ENCODE measurements around the gene MEOX1.
"Not testable (repeated sequence)": the region's sequence is repeated elsewhere in the genome, so short reads cannot be mapped to it uniquely, and the experiment has no call there.

MEOX1 gene

GRCh38 chr17:43661699-43662412 is at the start of gene MEOX1:
TSS of gene MEOX1 (minus strand) at chr17:43661922. CDS start at chr17:43661534, 388 bp downstream.
- no peak for DNase-seq (ENCODE audit: low read depth in 2 of 2)

- no peak for DNase-seq (ENCODE audit: low read depth in 2 of 2)
Observed at GRCh38 chr17:43710101-43710500, 48.4 kb upstream of the MEOX1 start.

- no peak for DNase-seq (ENCODE audit: low read depth in 2 of 2)
Observed at GRCh38 chr17:43709210-43709609, 47.5 kb upstream of the MEOX1 start.

GRCh38 chr17:43707184-43707583 is 45.5 kb upstream of the MEOX1 start:
- no peak for DNase-seq (ENCODE audit: low read depth in 2 of 2)

- no peak for DNase-seq (ENCODE audit: low read depth in 2 of 2)
Observed at GRCh38 chr17:43706235-43706634, 44.5 kb upstream of the MEOX1 start.

- no peak for DNase-seq (ENCODE audit: low read depth in 2 of 2)
Observed at GRCh38 chr17:43703630-43704029, 41.9 kb upstream of the MEOX1 start.

- no peak for DNase-seq (ENCODE audit: low read depth in 2 of 2)
Observed at GRCh38 chr17:43702637-43703036, 40.9 kb upstream of the MEOX1 start.

GRCh38 chr17:43701318-43701743 is 39.6 kb upstream of the MEOX1 start:
- DNase-seq (ENCODE audit: low read depth in 2 of 2), result peak; percentile 17 to 49

GRCh38 chr17:43699438-43699756 is 37.7 kb upstream of the MEOX1 start:
- DNase-seq (ENCODE audit: low read depth in 2 of 2), result no peak

GRCh38 chr17:43698678-43699437 is 37.1 kb upstream of the MEOX1 start:
- no peak for DNase-seq (ENCODE audit: low read depth in 2 of 2)

- DNase-seq (ENCODE audit: low read depth in 2 of 2), result no peak
Observed at GRCh38 chr17:43697937-43698336, 36.2 kb upstream of the MEOX1 start.

- DNase-seq (ENCODE audit: low read depth in 2 of 2), result no peak
Observed at GRCh38 chr17:43696891-43697290, 35.2 kb upstream of the MEOX1 start.

- no peak for DNase-seq (ENCODE audit: low read depth in 2 of 2)
Observed at GRCh38 chr17:43695970-43696865, 34.5 kb upstream of the MEOX1 start.

GRCh38 chr17:43694081-43694870 is 32.6 kb upstream of the MEOX1 start:
- DNase-seq (ENCODE audit: low read depth in 2 of 2), result peak; percentile 45 to 67

- DNase-seq (ENCODE audit: low read depth in 2 of 2), result no peak
Observed at GRCh38 chr17:43691317-43691693, 29.6 kb upstream of the MEOX1 start.

GRCh38 chr17:43690624-43691316 is 29.0 kb upstream of the MEOX1 start:
- no peak for DNase-seq (ENCODE audit: low read depth in 2 of 2)

GRCh38 chr17:43689814-43690213 is 28.1 kb upstream of the MEOX1 start:
- DNase-seq (ENCODE audit: low read depth in 2 of 2), result no peak

- no peak for DNase-seq (ENCODE audit: low read depth in 2 of 2)
Observed at GRCh38 chr17:43689131-43689530, 27.4 kb upstream of the MEOX1 start.

- not testable (repeated sequence) for DNase-seq (ENCODE audit: low read depth in 2 of 2)
Observed at GRCh38 chr17:43686957-43687356, 25.2 kb upstream of the MEOX1 start.

GRCh38 chr17:43683928-43684653 is 22.4 kb upstream of the MEOX1 start:
- DNase-seq (ENCODE audit: low read depth in 2 of 2), result no peak

Data from stimulated activated CD8-positive, alpha-beta memory T cell treated with anti-CD3 and anti-CD28 coated beads, Interleukin-7, amount 100 ng/mL, for 4 hours (primary cell).